Progenitor cell of endocrine pancreas (in vitro differentiated cells): Measurements from ENCODE around the gene PRR9. TPM values are rescaled to one million over a fixed set of nuclear protein-coding genes. Genes with fewer than 3 reads are reported as not detected.

Experiments used
- DNase-seq: peaks from one replicate; pipeline ENCODE4 v3.0.0; 2021; ENCODE audit warnings: low spot score; ENCODE audit not compliant: unreplicated experiment
- H3K27ac Mint-ChIP-seq: 2 replicates; pipeline ENCODE4 v1.8.0; 2021; ENCODE audit warnings: mild to moderate bottlenecking, moderate library complexity, mixed read lengths
- H3K27me3 Mint-ChIP-seq: 2 replicates; pipeline ENCODE4 v1.8.0; 2021; ENCODE audit warnings: mixed read lengths
- H3K36me3 Mint-ChIP-seq: 2 replicates; pipeline ENCODE4 v1.8.0; 2022; ENCODE audit warnings: mixed read lengths; ENCODE audit not compliant: insufficient read depth
- H3K4me1 Mint-ChIP-seq: 2 replicates; pipeline ENCODE4 v1.8.0; 2021; ENCODE audit warnings: low read depth, mixed read lengths
- H3K4me3 Mint-ChIP-seq: 2 replicates; pipeline ENCODE4 v1.8.0; 2021; ENCODE audit warnings: low read depth, mild to moderate bottlenecking, moderate library complexity, mixed read lengths
- H3K9me3 Mint-ChIP-seq: 2 replicates; pipeline ENCODE4 v1.8.0; 2021; ENCODE audit warnings: low read depth, mixed read lengths
- total RNA-seq: library from RNA; stranded (reverse); gene quantifications from 2 replicates; pipeline ENCODE4 v1.2.1, GENCODE V29; 2021
- TF ChIP-seq, protein P1 (sequence below): fragments of 200-600 bp; sonication (generic); IDR thresholded peaks from one replicate; pipeline ENCODE4 v1.5.0; 2021; ENCODE audit warnings: antibody characterized with exemption, mild to moderate bottlenecking; ENCODE audit not compliant: unreplicated experiment

The PRR9 gene
- total RNA-seq, 1 donor from 2014 or later, result not detected

DNA sequence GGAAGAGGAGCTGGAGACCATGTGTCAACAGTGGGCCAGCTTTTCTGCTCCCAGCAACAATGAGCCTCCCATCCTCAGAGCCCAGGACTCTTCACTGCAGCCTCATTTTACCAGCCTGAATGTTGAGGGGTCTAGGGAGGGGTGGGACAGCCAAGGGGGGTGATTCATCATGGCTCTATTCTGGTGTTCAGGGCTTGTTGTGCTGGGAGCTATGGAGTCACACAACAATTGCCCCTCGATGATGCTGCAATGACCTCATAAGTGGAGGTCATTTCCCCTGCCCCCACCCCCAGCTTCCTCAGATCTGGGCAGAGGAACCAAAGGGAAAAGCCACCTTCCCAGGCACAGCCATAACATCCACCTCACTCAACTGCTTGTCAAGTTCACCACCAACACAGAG, 14.3 kb upstream of the PRR9 start, which contains the start of gene LELP1:
LELP1 (plus strand) TSS at position 301 of the 400 bp plus-strand sequence. CDS start 1,278 bp downstream, outside the sequence.
- no peak within 1 kb of the TSS for H3K27ac Mint-ChIP-seq
- peaks cover 23% of the 10 kb centered on the region for H3K27me3 Mint-ChIP-seq
- no peak within 1 kb of the TSS for H3K4me3 Mint-ChIP-seq
- no peaks in the 10 kb centered on the region for H3K36me3 Mint-ChIP-seq
- DNase-seq, result no peak
- TF ChIP-seq, protein P1, sequence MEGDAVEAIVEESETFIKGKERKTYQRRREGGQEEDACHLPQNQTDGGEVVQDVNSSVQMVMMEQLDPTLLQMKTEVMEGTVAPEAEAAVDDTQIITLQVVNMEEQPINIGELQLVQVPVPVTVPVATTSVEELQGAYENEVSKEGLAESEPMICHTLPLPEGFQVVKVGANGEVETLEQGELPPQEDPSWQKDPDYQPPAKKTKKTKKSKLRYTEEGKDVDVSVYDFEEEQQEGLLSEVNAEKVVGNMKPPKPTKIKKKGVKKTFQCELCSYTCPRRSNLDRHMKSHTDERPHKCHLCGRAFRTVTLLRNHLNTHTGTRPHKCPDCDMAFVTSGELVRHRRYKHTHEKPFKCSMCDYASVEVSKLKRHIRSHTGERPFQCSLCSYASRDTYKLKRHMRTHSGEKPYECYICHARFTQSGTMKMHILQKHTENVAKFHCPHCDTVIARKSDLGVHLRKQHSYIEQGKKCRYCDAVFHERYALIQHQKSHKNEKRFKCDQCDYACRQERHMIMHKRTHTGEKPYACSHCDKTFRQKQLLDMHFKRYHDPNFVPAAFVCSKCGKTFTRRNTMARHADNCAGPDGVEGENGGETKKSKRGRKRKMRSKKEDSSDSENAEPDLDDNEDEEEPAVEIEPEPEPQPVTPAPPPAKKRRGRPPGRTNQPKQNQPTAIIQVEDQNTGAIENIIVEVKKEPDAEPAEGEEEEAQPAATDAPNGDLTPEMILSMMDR, result no peak
- H3K9me3 Mint-ChIP-seq, result no peaks in the 10 kb centered on the region
- no peaks in the 10 kb centered on the region for H3K4me1 Mint-ChIP-seq

DNA sequence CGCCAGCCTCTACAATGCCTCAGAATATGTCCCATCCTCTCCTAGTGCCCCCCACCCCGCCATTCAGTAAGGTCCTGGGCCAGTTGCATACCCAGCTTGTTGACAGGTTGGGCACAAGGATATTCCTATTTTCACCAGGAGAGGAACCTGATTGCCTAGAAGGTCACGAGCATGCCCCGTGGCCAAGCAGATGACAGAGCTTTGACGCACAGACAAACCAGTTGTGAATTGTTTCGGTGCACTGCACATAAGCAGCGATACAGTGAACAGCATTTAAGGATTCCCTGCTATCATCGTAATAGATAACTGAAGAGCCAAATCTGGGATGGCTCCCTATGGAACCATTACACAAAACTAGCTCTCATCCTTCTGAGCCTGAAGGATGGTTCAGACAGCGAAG, 10.8 kb upstream of the PRR9 start:
- DNase-seq, result no peak
- TF ChIP-seq, protein P1, result no peak
- Mint-ChIP-seq H3K4me3 (no peak overlapping the region), H3K27ac (no peak overlapping the region), H3K36me3 (no peaks in the 10 kb centered on the region), H3K27me3 (peaks cover 15% of the 10 kb centered on the region), H3K9me3 (no peaks in the 10 kb centered on the region), H3K4me1 (no peaks in the 10 kb centered on the region)

DNA sequence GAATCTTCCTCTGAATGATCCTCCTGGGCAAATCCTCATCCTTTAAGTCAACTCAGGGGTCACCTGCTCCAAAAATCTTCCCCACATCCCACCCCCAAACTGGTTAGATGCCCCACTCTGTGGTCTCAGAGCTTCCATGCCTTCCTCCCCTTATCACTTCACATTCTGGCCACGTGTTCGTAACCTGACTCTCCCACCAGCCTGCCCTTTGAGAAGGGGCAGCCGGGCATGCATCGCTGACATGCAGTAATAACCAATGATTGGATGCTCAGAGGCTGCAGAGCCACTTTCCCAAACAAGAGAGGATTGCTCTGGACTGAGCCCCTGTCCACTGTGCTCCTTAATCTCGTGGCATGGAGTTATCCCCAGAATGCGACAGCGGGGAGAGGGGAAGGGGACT, 7.2 kb upstream of the PRR9 start:
- H3K4me3 Mint-ChIP-seq, result no peak overlapping the region
- H3K27ac Mint-ChIP-seq, result no peak overlapping the region
- DNase-seq, result no peak
- H3K4me1 Mint-ChIP-seq, result no peaks in the 10 kb centered on the region
- no peaks in the 10 kb centered on the region for H3K36me3 Mint-ChIP-seq
- H3K9me3 Mint-ChIP-seq, result no peaks in the 10 kb centered on the region
- peaks cover 18% of the 10 kb centered on the region for H3K27me3 Mint-ChIP-seq
- TF ChIP-seq, protein P1, result no peak

DNA sequence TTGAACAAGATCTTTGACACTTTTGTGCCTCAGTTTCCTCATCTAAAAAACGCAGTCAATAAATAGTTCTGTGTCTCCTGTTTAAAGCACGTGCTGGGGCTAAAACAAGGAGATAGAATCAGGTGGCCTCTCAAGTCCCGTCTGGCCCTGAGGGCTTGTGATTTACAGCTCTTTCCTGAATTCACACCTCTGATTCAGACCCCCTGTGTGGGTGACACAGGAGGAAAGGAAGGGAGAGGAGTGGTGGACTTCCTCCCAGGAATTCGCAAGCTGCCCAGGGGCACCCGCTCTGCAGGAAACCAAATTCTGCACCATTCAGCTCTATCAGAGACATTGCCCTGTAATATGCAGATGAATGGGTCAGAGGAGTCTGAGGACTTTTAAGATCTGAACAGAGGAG, 5.2 kb upstream of the PRR9 start:
- H3K27me3 Mint-ChIP-seq, result peaks cover 18% of the 10 kb centered on the region
- no peaks in the 10 kb centered on the region for H3K4me1 Mint-ChIP-seq
- H3K4me3 Mint-ChIP-seq, result no peak overlapping the region
- H3K27ac Mint-ChIP-seq, result no peak overlapping the region
- TF ChIP-seq, protein P1, result no peak
- H3K9me3 Mint-ChIP-seq, result no peaks in the 10 kb centered on the region
- DNase-seq, result no peak
- H3K36me3 Mint-ChIP-seq, result no peaks in the 10 kb centered on the region

DNA sequence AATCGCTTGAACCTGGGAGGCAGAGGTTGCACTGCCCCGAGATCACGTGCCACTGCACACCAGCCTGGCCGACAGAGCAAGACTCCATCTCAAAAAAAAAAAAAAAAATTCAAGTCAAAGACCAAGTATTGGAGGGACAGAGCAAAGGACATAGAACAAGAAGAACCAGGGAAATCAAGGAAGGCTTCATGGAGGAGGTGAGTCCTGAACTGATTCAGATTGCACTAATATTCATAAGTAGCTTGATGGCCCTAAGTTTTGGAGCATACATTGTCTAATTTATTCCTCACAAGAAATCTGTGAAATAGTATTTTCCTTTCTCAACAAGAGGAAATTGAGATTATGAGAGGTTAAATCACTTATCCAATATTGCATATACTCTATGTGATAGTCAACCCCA, 3.9 kb upstream of the PRR9 start:
- DNase-seq, result no peak
- no peak overlapping the region for H3K27ac Mint-ChIP-seq
- TF ChIP-seq, protein P1, result no peak
- no peak overlapping the region for H3K4me3 Mint-ChIP-seq
- peaks cover 15% of the 10 kb centered on the region for H3K27me3 Mint-ChIP-seq
- H3K9me3 Mint-ChIP-seq, result no peaks in the 10 kb centered on the region
- H3K36me3 Mint-ChIP-seq, result no peaks in the 10 kb centered on the region
- no peaks in the 10 kb centered on the region for H3K4me1 Mint-ChIP-seq
